HG03520 (cell line): ENCODE measurements around the gene RNF130.
A peak's percentile ranks its signal among the peaks of the same experiment; 100 is the strongest.

Experiments
- ATAC-seq: cut with Tn5 transposase; IDR thresholded peaks from one replicate; pipeline ENCODE4 v1.9.1; 2021; ENCODE audit warnings: mild to moderate bottlenecking, moderate library complexity; ENCODE audit not compliant: unreplicated experiment

Gene RNF130

GRCh38 chr5:180071531-180072255 is at the start of gene RNF130:
TSS of gene RNF130 (minus strand) at chr5:180071759. CDS start at chr5:180071702, 57 bp downstream.
- ATAC-seq, result peak; percentile 48

- no peak for ATAC-seq
These were observed 48.9 kb upstream of the RNF130 start for GRCh38 chr5:180120237-180121101.

- ATAC-seq, result no peak
These were observed 48.3 kb upstream of the RNF130 start for GRCh38 chr5:180119903-180120236.

GRCh38 chr5:180119031-180119902 is 47.7 kb upstream of the RNF130 start:
- no peak for ATAC-seq

GRCh38 chr5:180118391-180118791 is 46.8 kb upstream of the RNF130 start:
- ATAC-seq, result no peak

- no peak for ATAC-seq
These were observed 45.6 kb upstream of the RNF130 start for GRCh38 chr5:180117000-180117725.

GRCh38 chr5:180116077-180116999 is 44.8 kb upstream of the RNF130 start:
- ATAC-seq, result no peak

GRCh38 chr5:180115326-180116076 is 43.9 kb upstream of the RNF130 start:
- no peak for ATAC-seq

GRCh38 chr5:180114304-180115003 is 42.9 kb upstream of the RNF130 start:
- no peak for ATAC-seq

- no peak for ATAC-seq
These were observed 42.2 kb upstream of the RNF130 start for GRCh38 chr5:180113660-180114303.

GRCh38 chr5:180112181-180112861 is 40.8 kb upstream of the RNF130 start:
- no peak for ATAC-seq

GRCh38 chr5:180111273-180112002 is 39.9 kb upstream of the RNF130 start:
- ATAC-seq, result no peak

GRCh38 chr5:180109920-180110319 is 38.4 kb upstream of the RNF130 start:
- ATAC-seq, result no peak

- no peak for ATAC-seq
These were observed 35.4 kb upstream of the RNF130 start for GRCh38 chr5:180107005-180107404.

- ATAC-seq, result no peak
These were observed 34.3 kb upstream of the RNF130 start for GRCh38 chr5:180105827-180106312.

- ATAC-seq, result no peak
These were observed 32.6 kb upstream of the RNF130 start for GRCh38 chr5:180104168-180104530.
